ENCODE results near the gene STRN3. TPM values are rescaled to one million over a fixed set of nuclear protein-coding genes. Genes with fewer than 3 reads are reported as not detected.

Gene STRN3
- total and polyA plus RNA-seq, 10 of the 15 experiments (the other 5 are each of a cell fraction or from before 2014, with no cell fraction given): 7.8 to 27.9 (median 14.1) TPM

DNA sequence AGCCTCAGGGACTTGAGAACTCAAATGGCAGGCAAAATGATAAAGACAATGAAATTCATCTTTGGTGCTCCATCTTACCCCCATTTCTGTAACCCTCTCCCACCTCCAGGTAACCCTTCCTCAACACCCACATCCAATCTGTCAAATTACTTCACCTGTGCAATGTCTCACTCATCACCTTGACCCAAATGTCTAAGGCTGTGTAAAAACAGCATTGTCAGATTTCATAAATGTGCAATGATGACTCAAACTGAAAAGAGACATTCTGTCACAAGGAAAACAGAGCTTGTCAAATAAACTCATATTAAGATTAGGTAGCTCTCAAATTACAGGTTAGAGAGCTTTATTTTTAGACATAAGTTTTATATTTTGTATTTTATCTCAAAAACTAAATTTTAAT is 171.7 kb downstream of the STRN3 start (continued):
- TF ChIP-seq, protein P1, sequence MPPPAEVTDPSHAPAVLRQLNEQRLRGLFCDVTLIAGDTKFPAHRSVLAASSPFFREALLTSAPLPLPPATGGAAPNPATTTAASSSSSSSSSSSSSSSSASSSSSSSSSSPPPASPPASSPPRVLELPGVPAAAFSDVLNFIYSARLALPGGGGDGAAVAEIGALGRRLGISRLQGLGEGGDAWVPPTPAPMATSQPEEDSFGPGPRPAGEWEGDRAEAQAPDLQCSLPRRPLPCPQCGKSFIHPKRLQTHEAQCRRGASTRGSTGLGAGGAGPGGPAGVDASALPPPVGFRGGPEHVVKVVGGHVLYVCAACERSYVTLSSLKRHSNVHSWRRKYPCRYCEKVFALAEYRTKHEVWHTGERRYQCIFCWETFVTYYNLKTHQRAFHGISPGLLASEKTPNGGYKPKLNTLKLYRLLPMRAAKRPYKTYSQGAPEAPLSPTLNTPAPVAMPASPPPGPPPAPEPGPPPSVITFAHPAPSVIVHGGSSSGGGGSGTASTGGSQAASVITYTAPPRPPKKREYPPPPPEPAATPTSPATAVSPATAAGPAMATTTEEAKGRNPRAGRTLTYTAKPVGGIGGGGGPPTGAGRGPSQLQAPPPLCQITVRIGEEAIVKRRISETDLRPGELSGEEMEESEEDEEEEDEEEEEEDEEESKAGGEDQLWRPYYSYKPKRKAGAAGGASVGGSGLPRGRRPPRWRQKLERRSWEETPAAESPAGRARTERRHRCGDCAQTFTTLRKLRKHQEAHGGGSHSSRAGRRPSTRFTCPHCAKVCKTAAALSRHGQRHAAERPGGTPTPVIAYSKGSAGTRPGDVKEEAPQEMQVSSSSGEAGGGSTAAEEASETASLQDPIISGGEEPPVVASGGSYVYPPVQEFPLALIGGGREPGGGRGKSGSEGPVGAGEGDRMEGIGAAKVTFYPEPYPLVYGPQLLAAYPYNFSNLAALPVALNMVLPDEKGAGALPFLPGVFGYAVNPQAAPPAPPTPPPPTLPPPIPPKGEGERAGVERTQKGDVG (CRISPR knock-in tag; IDR thresholded peaks at IDR 0.05): no peak
- TF ChIP-seq POLR2AphosphoS5 (IDR thresholded peaks at IDR 0.05; ENCODE audit: low read length) (no peak), ZNF207 (IDR thresholded peaks at IDR 0.05; ENCODE audit: borderline replicate concordance) (no peak), NRF1 (conservative IDR thresholded peaks at IDR 0.05; ENCODE audit: low read depth, low read length) (no peak), NFIC (IDR thresholded peaks at IDR 0.05; ENCODE audit: low read depth, low read length) (peak; percentile 85), KAT2A (conservative IDR thresholded peaks at IDR 0.05; ENCODE audit: control insufficient read depth, low read depth, low read length) (no peak), CBX5 (IDR thresholded peaks at IDR 0.05; ENCODE audit: low read depth) (no peak), EZH2 (IDR thresholded peaks at IDR 0.05; ENCODE audit: borderline replicate concordance, control insufficient read depth, low read depth, low read length) (no peak), SMC3 (IDR thresholded peaks at IDR 0.05; ENCODE audit: borderline replicate concordance, low read length) (no peak), MEF2A (IDR thresholded peaks at IDR 0.05; ENCODE audit: insufficient read depth, low read depth, low read length) (no peak), SIX5 (IDR thresholded peaks at IDR 0.05; ENCODE audit: low read depth, low read length, severe bottlenecking) (no peak), BHLHE40 (IDR thresholded peaks at IDR 0.05; ENCODE audit: borderline replicate concordance in 1 of 2, low read depth in 2 of 2, low read length in 1 of 2) (peak in 1 of 2 experiments; percentile 38; a peak in 1 of 4 replicates), NR2F1 (conservative IDR thresholded peaks at IDR 0.05) (peak; percentile 68), TCF3 (IDR thresholded peaks at IDR 0.05; ENCODE audit: borderline replicate concordance, insufficient read depth, low read depth, low read length) (peak; percentile 87), CREB1 (IDR thresholded peaks at IDR 0.05; ENCODE audit: low read depth) (peak; percentile 63; the same call in 1 of the 2 replicates), ASH2L (IDR thresholded peaks at IDR 0.05; ENCODE audit: borderline replicate concordance, low read depth) (no peak), BRCA1 (IDR thresholded peaks at IDR 0.05; ENCODE audit: low read depth, low read length) (no peak), FOS (IDR thresholded peaks at IDR 0.05; ENCODE audit: borderline replicate concordance, extremely low read depth, insufficient read length) (no peak), CBX3 (IDR thresholded peaks at IDR 0.05; ENCODE audit: borderline replicate concordance, low read depth) (no peak), SUPT20H (IDR thresholded peaks at IDR 0.05; ENCODE audit: borderline replicate concordance, control insufficient read depth, low read depth, low read length) (no peak), RFX5 (IDR thresholded peaks at IDR 0.05; ENCODE audit: low read depth, low read length) (no peak), TCF7 (IDR thresholded peaks at IDR 0.05; ENCODE audit: borderline replicate concordance) (no peak), JUND (IDR thresholded peaks at IDR 0.05; ENCODE audit: low read depth, low read length) (peak; percentile 71; the same call in 1 of the 2 replicates), RELA (IDR thresholded peaks at IDR 0.05; ENCODE audit: borderline replicate concordance, partially characterized antibody) (no peak)
- TF ChIP-seq, protein P2, sequence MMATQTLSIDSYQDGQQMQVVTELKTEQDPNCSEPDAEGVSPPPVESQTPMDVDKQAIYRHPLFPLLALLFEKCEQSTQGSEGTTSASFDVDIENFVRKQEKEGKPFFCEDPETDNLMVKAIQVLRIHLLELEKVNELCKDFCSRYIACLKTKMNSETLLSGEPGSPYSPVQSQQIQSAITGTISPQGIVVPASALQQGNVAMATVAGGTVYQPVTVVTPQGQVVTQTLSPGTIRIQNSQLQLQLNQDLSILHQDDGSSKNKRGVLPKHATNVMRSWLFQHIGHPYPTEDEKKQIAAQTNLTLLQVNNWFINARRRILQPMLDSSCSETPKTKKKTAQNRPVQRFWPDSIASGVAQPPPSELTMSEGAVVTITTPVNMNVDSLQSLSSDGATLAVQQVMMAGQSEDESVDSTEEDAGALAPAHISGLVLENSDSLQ (IDR thresholded peaks at IDR 0.05): peak; percentile 59
- TF ChIP-seq, protein P3, sequence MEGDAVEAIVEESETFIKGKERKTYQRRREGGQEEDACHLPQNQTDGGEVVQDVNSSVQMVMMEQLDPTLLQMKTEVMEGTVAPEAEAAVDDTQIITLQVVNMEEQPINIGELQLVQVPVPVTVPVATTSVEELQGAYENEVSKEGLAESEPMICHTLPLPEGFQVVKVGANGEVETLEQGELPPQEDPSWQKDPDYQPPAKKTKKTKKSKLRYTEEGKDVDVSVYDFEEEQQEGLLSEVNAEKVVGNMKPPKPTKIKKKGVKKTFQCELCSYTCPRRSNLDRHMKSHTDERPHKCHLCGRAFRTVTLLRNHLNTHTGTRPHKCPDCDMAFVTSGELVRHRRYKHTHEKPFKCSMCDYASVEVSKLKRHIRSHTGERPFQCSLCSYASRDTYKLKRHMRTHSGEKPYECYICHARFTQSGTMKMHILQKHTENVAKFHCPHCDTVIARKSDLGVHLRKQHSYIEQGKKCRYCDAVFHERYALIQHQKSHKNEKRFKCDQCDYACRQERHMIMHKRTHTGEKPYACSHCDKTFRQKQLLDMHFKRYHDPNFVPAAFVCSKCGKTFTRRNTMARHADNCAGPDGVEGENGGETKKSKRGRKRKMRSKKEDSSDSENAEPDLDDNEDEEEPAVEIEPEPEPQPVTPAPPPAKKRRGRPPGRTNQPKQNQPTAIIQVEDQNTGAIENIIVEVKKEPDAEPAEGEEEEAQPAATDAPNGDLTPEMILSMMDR (IDR thresholded peaks at IDR 0.05 in 2 of 3, conservative IDR thresholded peaks at IDR 0.05 in 1 of 3; ENCODE audit: control insufficient read depth in 2 of 3, extremely low read depth in 1 of 3, insufficient read depth in 1 of 3, low read depth in 3 of 3, low read length in 3 of 3): no peak
